ENCODE data around the gene ALDH1B1. TPM values are rescaled to one million over a fixed set of nuclear protein-coding genes. Genes with fewer than 3 reads are reported as not detected.

The ALDH1B1 gene
- total RNA-seq, 1 experiment from 2014 or later, result 13.3 TPM

GRCh38 chr9:38408719-38409118 is 16.2 kb downstream of the ALDH1B1 start:
- BruUV-seq (replicated peaks), result no TSS peak
- H3K36me3 Mint-ChIP-seq (ENCODE audit: insufficient read depth, unreplicated experiment), result no peaks in the 10 kb centered on the region
- intact Hi-C loops (cut with micrococcal nuclease; ENCODE audit: unreplicated experiment), result no loop called here
- no peaks in the 10 kb centered on the region for H3K4me1 Mint-ChIP-seq (ENCODE audit: low read depth, unreplicated experiment)
- CTCF ChIA-PET, result no interaction called here
- H3K27me3 Mint-ChIP-seq (ENCODE audit: unreplicated experiment), result peaks cover 13% of the 10 kb centered on the region
- H3K27ac Mint-ChIP-seq (ENCODE audit: unreplicated experiment), result no peak overlapping the region
- H3K4me3 Mint-ChIP-seq (ENCODE audit: low read depth, unreplicated experiment), result no peak overlapping the region
- no peaks in the 10 kb centered on the region for H3K9me3 Mint-ChIP-seq (ENCODE audit: low read depth, unreplicated experiment)
- TF ChIP-seq, protein P1, sequence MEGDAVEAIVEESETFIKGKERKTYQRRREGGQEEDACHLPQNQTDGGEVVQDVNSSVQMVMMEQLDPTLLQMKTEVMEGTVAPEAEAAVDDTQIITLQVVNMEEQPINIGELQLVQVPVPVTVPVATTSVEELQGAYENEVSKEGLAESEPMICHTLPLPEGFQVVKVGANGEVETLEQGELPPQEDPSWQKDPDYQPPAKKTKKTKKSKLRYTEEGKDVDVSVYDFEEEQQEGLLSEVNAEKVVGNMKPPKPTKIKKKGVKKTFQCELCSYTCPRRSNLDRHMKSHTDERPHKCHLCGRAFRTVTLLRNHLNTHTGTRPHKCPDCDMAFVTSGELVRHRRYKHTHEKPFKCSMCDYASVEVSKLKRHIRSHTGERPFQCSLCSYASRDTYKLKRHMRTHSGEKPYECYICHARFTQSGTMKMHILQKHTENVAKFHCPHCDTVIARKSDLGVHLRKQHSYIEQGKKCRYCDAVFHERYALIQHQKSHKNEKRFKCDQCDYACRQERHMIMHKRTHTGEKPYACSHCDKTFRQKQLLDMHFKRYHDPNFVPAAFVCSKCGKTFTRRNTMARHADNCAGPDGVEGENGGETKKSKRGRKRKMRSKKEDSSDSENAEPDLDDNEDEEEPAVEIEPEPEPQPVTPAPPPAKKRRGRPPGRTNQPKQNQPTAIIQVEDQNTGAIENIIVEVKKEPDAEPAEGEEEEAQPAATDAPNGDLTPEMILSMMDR (IDR thresholded peaks at IDR 0.05; ENCODE audit: unreplicated experiment), result no peak
- DNase-seq, result no peak

DNA sequence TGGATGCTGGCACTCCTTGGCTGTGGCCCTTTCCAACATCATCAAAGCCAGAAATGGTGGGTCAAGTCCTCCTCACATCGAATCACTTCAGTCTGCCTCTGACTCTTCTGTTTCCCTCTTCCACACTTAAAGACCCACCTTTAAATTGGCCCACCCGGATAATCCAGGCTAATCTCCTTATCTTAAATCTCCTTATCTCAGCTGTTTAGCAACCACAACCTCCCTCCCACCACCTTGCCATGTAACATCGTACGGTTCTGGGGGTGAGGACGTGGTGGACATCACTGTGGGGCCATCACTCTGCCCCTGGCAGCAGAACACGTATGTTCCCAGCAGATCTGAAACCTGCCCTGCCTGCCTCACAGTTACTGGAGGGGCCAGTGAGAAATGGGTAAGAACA is 20.2 kb downstream of the ALDH1B1 start:
- TF ChIP-seq, protein P1 (IDR thresholded peaks at IDR 0.05; ENCODE audit: unreplicated experiment), result no peak
- H3K4me3 Mint-ChIP-seq (ENCODE audit: low read depth, unreplicated experiment), result no peak overlapping the region
- no peaks in the 10 kb centered on the region for H3K27me3 Mint-ChIP-seq (ENCODE audit: unreplicated experiment)
- no peaks in the 10 kb centered on the region for H3K4me1 Mint-ChIP-seq (ENCODE audit: low read depth, unreplicated experiment)
- CTCF ChIA-PET, result no interaction called here
- no peak overlapping the region for H3K27ac Mint-ChIP-seq (ENCODE audit: unreplicated experiment)
- no TSS peak for BruUV-seq (replicated peaks)
- no peaks in the 10 kb centered on the region for H3K9me3 Mint-ChIP-seq (ENCODE audit: low read depth, unreplicated experiment)
- intact Hi-C loops (cut with micrococcal nuclease; ENCODE audit: unreplicated experiment), result no loop called here
- DNase-seq, result no peak
- no peaks in the 10 kb centered on the region for H3K36me3 Mint-ChIP-seq (ENCODE audit: insufficient read depth, unreplicated experiment)

DNA sequence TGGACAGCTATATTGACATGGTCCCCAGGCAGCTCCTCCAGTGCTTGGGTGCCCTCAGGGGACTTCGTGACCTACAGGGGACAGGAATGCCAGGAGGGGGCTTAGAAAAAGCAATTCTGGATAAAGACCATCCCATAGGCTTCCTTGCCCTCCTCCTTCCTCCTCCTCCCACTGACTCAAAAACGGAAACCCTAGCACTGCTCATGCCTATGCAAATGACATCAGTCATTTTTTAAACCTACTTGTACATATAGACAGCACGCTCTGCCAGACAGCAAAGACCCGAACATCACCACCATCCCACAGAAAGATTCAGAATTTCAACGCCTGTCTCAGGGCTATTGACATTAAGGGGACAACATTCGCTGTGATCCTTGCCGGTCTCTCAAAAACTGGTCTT is 20.8 kb downstream of the ALDH1B1 start:
- DNase-seq, result no peak
- CTCF ChIA-PET, result interaction anchor here (0.6 kb wide), 1 partner anchor 58 kb away, joined by 4 read pairs; no protein-coding TSS in a partner anchor
- no TSS peak for BruUV-seq (replicated peaks)
- intact Hi-C loops (cut with micrococcal nuclease; ENCODE audit: unreplicated experiment), result no loop called here
- Mint-ChIP-seq H3K4me3 (ENCODE audit: low read depth, unreplicated experiment) (no peak overlapping the region), H3K36me3 (ENCODE audit: insufficient read depth, unreplicated experiment) (no peaks in the 10 kb centered on the region), H3K4me1 (ENCODE audit: low read depth, unreplicated experiment) (no peaks in the 10 kb centered on the region), H3K27me3 (ENCODE audit: unreplicated experiment) (no peaks in the 10 kb centered on the region), H3K27ac (ENCODE audit: unreplicated experiment) (no peak overlapping the region), H3K9me3 (ENCODE audit: low read depth, unreplicated experiment) (no peaks in the 10 kb centered on the region)
- TF ChIP-seq, protein P1 (IDR thresholded peaks at IDR 0.05; ENCODE audit: unreplicated experiment), result no peak

GRCh38 chr9:38414040-38414723 is 21.7 kb downstream of the ALDH1B1 start:
- Mint-ChIP-seq H3K4me3 (ENCODE audit: low read depth, unreplicated experiment) (no peak overlapping the region), H3K36me3 (ENCODE audit: insufficient read depth, unreplicated experiment) (no peaks in the 10 kb centered on the region), H3K9me3 (ENCODE audit: low read depth, unreplicated experiment) (no peaks in the 10 kb centered on the region), H3K27me3 (ENCODE audit: unreplicated experiment) (no peaks in the 10 kb centered on the region), H3K27ac (ENCODE audit: unreplicated experiment) (no peak overlapping the region), H3K4me1 (ENCODE audit: low read depth, unreplicated experiment) (no peaks in the 10 kb centered on the region)
- CTCF ChIA-PET, result interaction anchor here (0.6 kb wide), 1 partner anchor 57 kb away, joined by 4 read pairs; no protein-coding TSS in a partner anchor
- TF ChIP-seq, protein P1 (IDR thresholded peaks at IDR 0.05; ENCODE audit: unreplicated experiment), result no peak
- BruUV-seq (replicated peaks), result no TSS peak
- DNase-seq, result no peak
- intact Hi-C loops (cut with micrococcal nuclease; ENCODE audit: unreplicated experiment), result no loop called here

All from Calu3 (cell line).